Muscle layer of colon (tissue), 2 donors: ENCODE measurements around the gene STXBP5.
"Not testable (repeated sequence)": the region's sequence is repeated elsewhere in the genome, so short reads cannot be mapped to it uniquely, and the experiment has no call there.

Experiments used
- H3K27ac ChIP-seq: one replicate; pipeline ENCODE4 v1.7.0; 2013; ENCODE audit warnings: low read depth, mild to moderate bottlenecking, low read length, moderate library complexity
- H3K27me3 ChIP-seq, 2 donors: one replicate each; pipeline ENCODE4 v1.7.0; 2013; ENCODE audit warnings: low read length in 2 of 2, mild to moderate bottlenecking in 2 of 2; ENCODE audit not compliant: insufficient read depth in 2 of 2, control insufficient read depth in 1 of 2
- H3K36me3 ChIP-seq: one replicate; pipeline ENCODE4 v1.7.0; 2013; ENCODE audit warnings: mild to moderate bottlenecking, low read length; ENCODE audit not compliant: insufficient read depth
- H3K4me1 ChIP-seq: one replicate; pipeline ENCODE4 v1.7.0; 2013; ENCODE audit warnings: mild to moderate bottlenecking, low read length; ENCODE audit not compliant: insufficient read depth
- H3K4me3 ChIP-seq, 2 donors: one replicate each; pipeline ENCODE4 v1.7.0; 2013; ENCODE audit warnings: low read length in 2 of 2, low read depth in 1 of 2, mild to moderate bottlenecking in 1 of 2, moderate library complexity in 1 of 2
- H3K9ac ChIP-seq: one replicate; pipeline ENCODE4 v1.7.0; 2013; ENCODE audit warnings: low read length
- H3K9me3 ChIP-seq: one replicate; pipeline ENCODE4 v1.7.0; 2013; ENCODE audit warnings: mild to moderate bottlenecking, low read length
- donor health status: abdominal sarcoma.
- donor health status: Adenocarcinoma of cecum.

Gene STXBP5

DNA sequence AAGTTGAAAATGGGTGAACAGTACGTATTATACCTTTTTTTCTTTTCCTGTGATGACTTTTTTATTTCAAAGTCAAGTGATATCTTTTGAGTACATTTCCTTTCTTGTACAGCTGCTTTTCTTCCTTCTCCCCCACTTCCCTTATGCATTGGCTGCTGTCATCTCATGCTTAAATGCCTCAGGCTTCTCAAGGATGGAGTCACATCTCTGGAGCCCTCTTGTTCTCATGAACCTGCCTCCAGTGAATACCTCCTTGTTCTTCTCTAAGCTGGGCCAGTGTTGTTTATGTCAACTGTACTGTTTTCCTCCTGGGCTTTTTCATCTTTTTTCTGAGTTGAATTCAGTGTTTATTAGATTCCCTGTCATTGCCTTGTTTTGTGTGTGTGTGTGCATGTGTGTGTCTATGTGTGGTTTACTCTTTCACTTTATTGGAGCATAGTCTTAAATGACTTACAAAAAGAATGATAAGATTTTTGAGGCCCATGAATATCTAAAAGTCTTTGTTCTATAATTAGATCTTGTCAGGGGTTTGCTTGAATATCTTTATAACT, 23.6 kb downstream of the STXBP5 start:
- Histone ChIP-seq H3K9ac (no peak overlapping the region), H3K27me3 (no peaks in the 10 kb centered on the region), H3K27ac (no peak overlapping the region), H3K4me1 (peaks cover 3% of the 10 kb centered on the region), H3K36me3 (peaks cover 3% of the 10 kb centered on the region), H3K4me3 (no peak overlapping the region), H3K9me3 (no peaks in the 10 kb centered on the region)

GRCh38 chr6:147231589-147231988, 27.4 kb downstream of the STXBP5 start:
- Histone ChIP-seq H3K4me3 (no peak overlapping the region), H3K27ac (no peak overlapping the region), H3K4me1 (no peaks in the 10 kb centered on the region), H3K36me3 (peaks cover 3% of the 10 kb centered on the region), H3K9me3 (no peaks in the 10 kb centered on the region), H3K9ac (no peak overlapping the region), H3K27me3 (no peaks in the 10 kb centered on the region)

DNA sequence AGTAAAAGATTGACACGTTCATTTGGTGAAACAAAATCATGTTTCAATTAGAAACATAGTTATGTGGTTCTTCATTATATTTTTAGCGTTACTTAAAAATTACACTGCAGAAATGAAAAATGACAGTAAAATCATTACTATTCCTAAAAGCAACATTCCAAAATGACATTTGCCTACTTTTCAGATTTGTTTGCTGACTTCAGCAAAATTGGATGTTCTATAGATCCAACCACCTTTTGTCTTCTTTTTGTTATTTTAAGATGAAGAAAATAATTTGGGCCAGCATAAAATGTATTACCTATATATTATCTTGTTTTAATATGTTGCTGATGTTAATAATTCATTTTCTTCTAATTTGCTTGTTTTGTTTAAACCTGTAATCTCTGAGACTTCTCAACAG, 30.5 kb downstream of the STXBP5 start:
- H3K9ac ChIP-seq, result no peak overlapping the region
- H3K4me1 ChIP-seq, result peaks cover 5% of the 10 kb centered on the region
- H3K4me3 ChIP-seq, result no peak overlapping the region

DNA sequence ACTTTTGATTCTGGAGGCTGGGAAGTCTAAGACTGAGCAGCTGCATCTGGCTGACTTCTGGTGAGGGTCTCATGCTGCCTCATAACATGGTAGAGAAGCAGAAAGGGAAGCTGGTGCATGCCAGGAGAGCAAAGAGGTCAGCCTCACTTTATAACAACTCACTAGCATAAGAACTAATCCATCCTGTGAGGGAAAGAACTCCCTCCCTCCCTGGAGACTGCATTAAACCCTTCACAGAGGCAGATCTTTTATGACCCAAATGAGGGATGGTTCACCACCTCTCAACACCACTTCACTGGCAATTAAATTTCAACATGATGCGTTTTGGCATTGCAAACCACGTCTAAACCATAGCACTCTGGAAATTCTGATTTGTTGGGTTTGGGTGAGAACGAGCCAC, 33.9 kb downstream of the STXBP5 start:
- H3K9me3 ChIP-seq, result no peaks in the 10 kb centered on the region
- no peak overlapping the region for H3K4me3 ChIP-seq
- H3K27me3 ChIP-seq, result no peaks in the 10 kb centered on the region
- H3K4me1 ChIP-seq, result peaks cover 5% of the 10 kb centered on the region
- no peak overlapping the region for H3K27ac ChIP-seq
- H3K36me3 ChIP-seq, result peaks cover 8% of the 10 kb centered on the region
- no peak overlapping the region for H3K9ac ChIP-seq

More for the DNA sequence above, 30.5 kb downstream of the STXBP5 start:
- no peaks in the 10 kb centered on the region for H3K9me3 ChIP-seq
- peaks cover 10% of the 10 kb centered on the region for H3K36me3 ChIP-seq
- H3K27ac ChIP-seq, result no peak overlapping the region
- H3K27me3 ChIP-seq, result no peaks in the 10 kb centered on the region

- H3K27me3 ChIP-seq, result no peaks in the 10 kb centered on the region
- no peak overlapping the region for H3K9ac ChIP-seq
- peaks cover 5% of the 10 kb centered on the region for H3K4me1 ChIP-seq
- H3K27ac ChIP-seq, result no peak overlapping the region
- H3K4me3 ChIP-seq, result no peak overlapping the region
- peaks cover 8% of the 10 kb centered on the region for H3K36me3 ChIP-seq
- H3K9me3 ChIP-seq, result no peaks in the 10 kb centered on the region
These were observed 34.7 kb downstream of the STXBP5 start for GRCh38 chr6:147238906-147239305.

DNA sequence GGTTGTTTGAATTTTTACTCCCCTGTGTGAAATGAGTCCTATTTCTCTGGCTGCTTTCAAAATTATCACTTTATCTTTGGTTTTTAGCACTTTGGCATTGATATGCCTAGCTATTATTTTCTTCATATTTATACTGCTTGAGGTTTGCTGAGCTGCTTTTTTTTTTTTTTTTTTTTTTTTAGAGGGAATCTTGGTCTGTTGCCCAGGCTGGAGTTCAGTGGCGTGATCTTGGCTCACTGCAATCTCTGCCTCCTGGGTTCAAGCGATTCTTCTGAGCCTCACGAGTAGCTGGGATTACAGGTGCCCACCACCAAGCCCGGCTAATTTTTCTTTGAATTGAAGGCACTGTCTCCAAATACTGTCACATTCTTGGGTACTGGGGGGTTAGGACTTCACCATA, 40.6 kb downstream of the STXBP5 start:
- Histone ChIP-seq H3K4me3 (no peak overlapping the region), H3K27me3 (no peaks in the 10 kb centered on the region), H3K36me3 (no peaks in the 10 kb centered on the region), H3K9ac (no peak overlapping the region), H3K4me1 (no peaks in the 10 kb centered on the region), H3K27ac (no peak overlapping the region), H3K9me3 (no peaks in the 10 kb centered on the region)

- H3K36me3 ChIP-seq, result no peaks in the 10 kb centered on the region
- no peaks in the 10 kb centered on the region for H3K9me3 ChIP-seq
- no peak overlapping the region for H3K4me3 ChIP-seq
- H3K9ac ChIP-seq, result no peak overlapping the region
- H3K27me3 ChIP-seq, result no peaks in the 10 kb centered on the region
- no peak overlapping the region for H3K27ac ChIP-seq
- H3K4me1 ChIP-seq, result no peaks in the 10 kb centered on the region
These were observed 41.5 kb downstream of the STXBP5 start for GRCh38 chr6:147245693-147246092.

DNA sequence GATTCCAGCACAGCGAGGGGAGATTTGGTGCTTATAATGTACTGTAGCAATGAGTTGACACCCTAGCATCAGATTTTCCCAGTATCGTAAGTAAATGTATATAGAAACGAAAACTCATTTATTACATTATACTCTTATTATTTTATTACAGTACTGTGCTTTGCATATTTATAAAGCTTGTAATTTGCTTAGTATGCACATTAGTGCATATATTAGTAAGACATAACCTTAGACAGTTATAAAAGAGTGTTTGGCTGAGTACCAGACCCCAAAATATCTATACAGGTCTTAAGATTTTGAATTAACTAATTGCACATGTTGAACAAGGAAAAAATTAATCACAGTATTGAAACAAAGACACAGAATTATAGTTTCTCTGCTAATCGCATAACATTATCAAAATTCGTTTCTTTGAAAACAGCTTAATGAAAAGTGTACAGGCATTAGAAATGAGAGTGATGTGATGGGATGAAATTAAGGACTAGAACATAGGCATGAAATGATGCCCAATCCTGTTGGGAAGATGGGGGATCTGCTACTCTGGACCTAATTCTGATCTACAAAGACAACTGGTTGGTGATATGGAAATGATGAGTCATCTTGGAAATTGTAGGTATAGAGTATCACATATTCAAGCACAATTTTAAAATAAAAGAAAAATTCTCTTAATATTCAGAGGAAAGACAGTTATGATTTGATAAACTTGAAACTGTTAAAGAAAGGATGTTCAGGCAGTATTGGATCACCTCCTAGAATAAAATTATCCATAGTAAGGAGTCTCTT, 42.8 kb downstream of the STXBP5 start:
- no peaks in the 10 kb centered on the region for H3K4me1 ChIP-seq
- no peaks in the 10 kb centered on the region for H3K27me3 ChIP-seq
- no peak overlapping the region for H3K9ac ChIP-seq

DNA sequence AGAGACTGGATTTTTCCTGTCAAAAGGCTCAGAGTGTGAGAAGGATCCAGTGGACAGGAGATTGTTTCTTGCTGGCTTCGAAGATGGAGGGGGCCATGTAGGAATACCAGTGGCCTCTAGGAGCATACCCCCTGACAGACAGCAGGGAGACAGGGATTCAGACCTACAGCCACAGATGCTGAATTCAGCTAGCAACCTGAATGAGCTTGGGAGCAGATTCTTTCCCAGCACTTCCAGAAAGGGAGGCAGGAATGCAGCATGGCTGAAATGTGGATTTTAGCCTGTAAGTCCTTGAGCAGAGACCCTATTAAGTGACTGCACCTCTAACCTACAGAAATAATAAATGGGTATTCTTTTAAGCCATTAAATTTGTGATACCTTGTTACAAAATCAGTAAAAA, 44.6 kb downstream of the STXBP5 start:
- Histone ChIP-seq H3K4me3 (no peak overlapping the region), H3K27me3 (no peaks in the 10 kb centered on the region), H3K9ac (no peak overlapping the region), H3K27ac (no peak overlapping the region), H3K36me3 (no peaks in the 10 kb centered on the region), H3K9me3 (no peaks in the 10 kb centered on the region), H3K4me1 (no peaks in the 10 kb centered on the region)

More for the DNA sequence above, 42.8 kb downstream of the STXBP5 start:
- Histone ChIP-seq H3K4me3 (no peak overlapping the region), H3K36me3 (no peaks in the 10 kb centered on the region), H3K27ac (no peak overlapping the region), H3K9me3 (no peaks in the 10 kb centered on the region)

DNA sequence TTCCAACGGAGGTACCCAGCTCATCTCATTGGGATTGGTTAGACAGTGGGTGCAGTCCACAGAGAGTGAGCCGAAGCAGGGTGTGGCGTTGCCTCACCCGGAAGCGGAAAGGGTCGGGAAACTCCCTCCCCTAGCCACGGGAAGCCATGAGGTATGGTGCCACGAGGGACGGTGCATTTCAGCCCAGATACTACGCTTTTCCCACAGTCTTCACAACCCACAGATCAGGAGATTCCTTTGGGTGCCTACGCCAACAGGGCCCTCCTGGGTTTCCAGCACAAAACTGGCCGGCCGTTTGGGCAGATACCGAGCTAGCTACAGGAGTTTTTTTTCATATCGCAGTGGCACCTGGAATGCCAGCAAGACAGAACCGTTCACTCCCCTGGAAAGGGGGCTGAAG, 46.9 kb downstream of the STXBP5 start:
- Histone ChIP-seq H3K4me3 (no peak overlapping the region), H3K27ac (no peak overlapping the region), H3K4me1 (no peaks in the 10 kb centered on the region), H3K9ac (no peak overlapping the region), H3K36me3 (no peaks in the 10 kb centered on the region), H3K27me3 (no peaks in the 10 kb centered on the region), H3K9me3 (no peaks in the 10 kb centered on the region)

DNA sequence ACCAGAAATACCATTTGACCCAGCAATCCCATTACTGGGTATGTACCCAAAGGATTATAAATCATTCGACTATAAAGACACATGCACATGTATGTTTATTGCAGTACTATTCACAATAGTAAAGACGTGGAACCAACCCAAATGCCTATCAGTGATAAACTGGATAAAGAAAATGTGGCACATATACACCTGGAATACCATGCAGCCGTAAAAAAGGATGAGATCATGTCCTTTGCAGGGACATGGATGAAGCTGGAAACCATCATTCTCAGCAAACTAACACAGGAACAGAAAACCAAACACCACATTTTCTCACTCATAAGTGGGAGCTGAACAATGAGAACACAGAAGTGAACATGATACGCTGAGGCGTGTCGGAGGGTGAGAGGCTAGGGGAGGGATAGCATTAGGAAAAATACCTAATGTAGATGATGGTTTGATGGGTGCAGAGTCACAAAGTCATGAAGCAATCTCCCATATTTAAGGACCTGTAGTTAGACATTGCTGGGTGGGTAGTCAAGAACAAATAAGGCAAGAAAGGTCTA, 50.8 kb downstream of the STXBP5 start:
- H3K4me1 ChIP-seq, H3K27ac ChIP-seq, H3K36me3 ChIP-seq, H3K9me3 ChIP-seq, H3K4me3 ChIP-seq, H3K27me3 ChIP-seq, H3K9ac ChIP-seq: not testable (repeated sequence)
